ENCODE data around the gene FZD8. TPM values are rescaled to one million over a fixed set of nuclear protein-coding genes. Genes with fewer than 3 reads are reported as not detected.
A peak's percentile ranks its signal among the peaks of the same experiment; 100 is the strongest.

FZD8 gene
- total RNA-seq, 1 donor from 2014 or later, result 17.2 TPM

DNA sequence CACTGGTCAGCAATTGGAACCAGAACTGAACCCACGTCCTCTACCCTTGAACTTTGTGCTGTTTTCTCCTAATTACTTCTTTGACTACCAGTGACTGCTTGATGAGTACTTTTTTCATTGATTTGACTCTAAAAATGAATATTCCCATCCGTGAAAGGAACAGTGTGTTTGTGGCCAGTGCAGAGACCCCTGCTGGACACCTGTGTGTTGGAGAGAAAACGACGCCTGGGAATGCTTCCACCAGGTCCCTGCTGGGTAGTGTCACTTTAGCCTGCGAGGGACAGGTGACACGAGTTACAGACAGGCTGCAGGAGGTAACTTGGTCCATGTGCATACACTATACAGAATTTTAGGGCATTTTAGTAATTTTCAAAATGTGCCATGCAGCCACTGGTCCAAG, 43.7 kb downstream of the FZD8 start:
- H3K27ac Mint-ChIP-seq (ENCODE audit: unreplicated experiment), result no peak overlapping the region
- Histone ChIP-seq H3K79me2 (ENCODE audit: insufficient read depth, low read length) (no peaks in the 10 kb centered on the region), H3K9me3 (ENCODE audit: insufficient read depth, low read depth, low read length) (no peaks in the 10 kb centered on the region), H3K27ac (ENCODE audit: low read depth, low read length) (no peak overlapping the region), H3K4me1 (ENCODE audit: insufficient read depth, low read length) (no peaks in the 10 kb centered on the region), H4K20me1 (ENCODE audit: insufficient read depth, low read length) (no peaks in the 10 kb centered on the region), H3K36me3 (ENCODE audit: insufficient read depth, low read length) (no peaks in the 10 kb centered on the region), H2AFZ (ENCODE audit: low read depth, low read length) (no peak overlapping the region), H3K27me3 (ENCODE audit: insufficient read depth, low read length) (no peaks in the 10 kb centered on the region), H3K9ac (ENCODE audit: low read length) (no peak overlapping the region), H3K4me3 (ENCODE audit: insufficient read depth, low read depth, low read length) (no peak overlapping the region), H3K4me2 (ENCODE audit: low read length) (no peak overlapping the region)
- H3K9me3 Mint-ChIP-seq (ENCODE audit: unreplicated experiment), result peaks cover 5% of the 10 kb centered on the region
- TF ChIP-seq, protein P1, sequence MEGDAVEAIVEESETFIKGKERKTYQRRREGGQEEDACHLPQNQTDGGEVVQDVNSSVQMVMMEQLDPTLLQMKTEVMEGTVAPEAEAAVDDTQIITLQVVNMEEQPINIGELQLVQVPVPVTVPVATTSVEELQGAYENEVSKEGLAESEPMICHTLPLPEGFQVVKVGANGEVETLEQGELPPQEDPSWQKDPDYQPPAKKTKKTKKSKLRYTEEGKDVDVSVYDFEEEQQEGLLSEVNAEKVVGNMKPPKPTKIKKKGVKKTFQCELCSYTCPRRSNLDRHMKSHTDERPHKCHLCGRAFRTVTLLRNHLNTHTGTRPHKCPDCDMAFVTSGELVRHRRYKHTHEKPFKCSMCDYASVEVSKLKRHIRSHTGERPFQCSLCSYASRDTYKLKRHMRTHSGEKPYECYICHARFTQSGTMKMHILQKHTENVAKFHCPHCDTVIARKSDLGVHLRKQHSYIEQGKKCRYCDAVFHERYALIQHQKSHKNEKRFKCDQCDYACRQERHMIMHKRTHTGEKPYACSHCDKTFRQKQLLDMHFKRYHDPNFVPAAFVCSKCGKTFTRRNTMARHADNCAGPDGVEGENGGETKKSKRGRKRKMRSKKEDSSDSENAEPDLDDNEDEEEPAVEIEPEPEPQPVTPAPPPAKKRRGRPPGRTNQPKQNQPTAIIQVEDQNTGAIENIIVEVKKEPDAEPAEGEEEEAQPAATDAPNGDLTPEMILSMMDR (IDR thresholded peaks at IDR 0.05; ENCODE audit: insufficient read depth, low read depth, low read length), result peak; percentile 21
- TF ChIP-seq EZH2 (IDR thresholded peaks at IDR 0.05; ENCODE audit: insufficient read depth, low read length), result no peak
- H3K4me3 Mint-ChIP-seq (ENCODE audit: unreplicated experiment), result no peak overlapping the region
- H3K27me3 Mint-ChIP-seq (ENCODE audit: low read depth, unreplicated experiment), result peaks cover 17% of the 10 kb centered on the region
- no peaks in the 10 kb centered on the region for H3K36me3 Mint-ChIP-seq (ENCODE audit: low read depth, unreplicated experiment)
- DNase-seq (ENCODE audit: low read depth) (no peak), FAIRE-seq (no peak)
- H3K4me1 Mint-ChIP-seq (ENCODE audit: low read depth, unreplicated experiment), result no peaks in the 10 kb centered on the region

DNA sequence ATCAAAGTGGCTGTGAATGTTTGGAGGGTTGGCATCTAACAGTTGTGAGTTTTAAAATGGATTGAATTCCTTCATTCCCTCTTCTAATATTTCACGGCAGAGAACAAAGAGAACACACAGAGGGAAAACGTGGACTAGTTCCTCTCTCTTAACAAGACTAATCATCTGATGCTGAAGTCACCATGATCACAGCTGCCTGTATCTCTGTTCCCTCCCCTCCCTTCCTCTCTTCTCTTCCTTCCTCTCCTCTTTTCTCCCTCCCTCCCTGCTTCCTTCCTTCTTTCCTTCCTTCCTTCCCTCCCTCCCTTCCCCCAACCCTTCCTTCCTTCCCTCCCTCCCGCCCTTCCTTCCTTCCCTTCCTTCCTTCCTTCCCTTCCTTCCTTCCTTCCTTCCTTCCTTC, 47.0 kb downstream of the FZD8 start:
- no peaks in the 10 kb centered on the region for H3K79me2 ChIP-seq (ENCODE audit: insufficient read depth, low read length)
- no peak overlapping the region for H3K4me3 ChIP-seq (ENCODE audit: insufficient read depth, low read depth, low read length)
- no peak overlapping the region for H3K27ac ChIP-seq (ENCODE audit: low read depth, low read length)
- no peaks in the 10 kb centered on the region for H3K36me3 ChIP-seq (ENCODE audit: insufficient read depth, low read length)
- no peaks in the 10 kb centered on the region for H3K4me1 Mint-ChIP-seq (ENCODE audit: low read depth, unreplicated experiment)
- H3K27me3 ChIP-seq (ENCODE audit: insufficient read depth, low read length), result no peaks in the 10 kb centered on the region
- H2AFZ ChIP-seq (ENCODE audit: low read depth, low read length), result no peak overlapping the region
- H3K27me3 Mint-ChIP-seq (ENCODE audit: low read depth, unreplicated experiment), result peaks cover 15% of the 10 kb centered on the region
- no peak for TF ChIP-seq EZH2 (IDR thresholded peaks at IDR 0.05; ENCODE audit: insufficient read depth, low read length)
- TF ChIP-seq, protein P1 (IDR thresholded peaks at IDR 0.05; ENCODE audit: insufficient read depth, low read depth, low read length), result no peak
- DNase-seq (ENCODE audit: low read depth), result no peak
- no peaks in the 10 kb centered on the region for H3K4me1 ChIP-seq (ENCODE audit: insufficient read depth, low read length)
- no peaks in the 10 kb centered on the region for H3K36me3 Mint-ChIP-seq (ENCODE audit: low read depth, unreplicated experiment)
- peaks cover 3% of the 10 kb centered on the region for H3K9me3 Mint-ChIP-seq (ENCODE audit: unreplicated experiment)
- no peak overlapping the region for H3K9ac ChIP-seq (ENCODE audit: low read length)
- no peaks in the 10 kb centered on the region for H4K20me1 ChIP-seq (ENCODE audit: insufficient read depth, low read length)
- H3K4me3 Mint-ChIP-seq (ENCODE audit: unreplicated experiment), result no peak overlapping the region
- H3K9me3 ChIP-seq (ENCODE audit: insufficient read depth, low read depth, low read length), result no peaks in the 10 kb centered on the region
- H3K4me2 ChIP-seq (ENCODE audit: low read length), result no peak overlapping the region
- FAIRE-seq, result no peak
- no peak overlapping the region for H3K27ac Mint-ChIP-seq (ENCODE audit: unreplicated experiment)

DNA sequence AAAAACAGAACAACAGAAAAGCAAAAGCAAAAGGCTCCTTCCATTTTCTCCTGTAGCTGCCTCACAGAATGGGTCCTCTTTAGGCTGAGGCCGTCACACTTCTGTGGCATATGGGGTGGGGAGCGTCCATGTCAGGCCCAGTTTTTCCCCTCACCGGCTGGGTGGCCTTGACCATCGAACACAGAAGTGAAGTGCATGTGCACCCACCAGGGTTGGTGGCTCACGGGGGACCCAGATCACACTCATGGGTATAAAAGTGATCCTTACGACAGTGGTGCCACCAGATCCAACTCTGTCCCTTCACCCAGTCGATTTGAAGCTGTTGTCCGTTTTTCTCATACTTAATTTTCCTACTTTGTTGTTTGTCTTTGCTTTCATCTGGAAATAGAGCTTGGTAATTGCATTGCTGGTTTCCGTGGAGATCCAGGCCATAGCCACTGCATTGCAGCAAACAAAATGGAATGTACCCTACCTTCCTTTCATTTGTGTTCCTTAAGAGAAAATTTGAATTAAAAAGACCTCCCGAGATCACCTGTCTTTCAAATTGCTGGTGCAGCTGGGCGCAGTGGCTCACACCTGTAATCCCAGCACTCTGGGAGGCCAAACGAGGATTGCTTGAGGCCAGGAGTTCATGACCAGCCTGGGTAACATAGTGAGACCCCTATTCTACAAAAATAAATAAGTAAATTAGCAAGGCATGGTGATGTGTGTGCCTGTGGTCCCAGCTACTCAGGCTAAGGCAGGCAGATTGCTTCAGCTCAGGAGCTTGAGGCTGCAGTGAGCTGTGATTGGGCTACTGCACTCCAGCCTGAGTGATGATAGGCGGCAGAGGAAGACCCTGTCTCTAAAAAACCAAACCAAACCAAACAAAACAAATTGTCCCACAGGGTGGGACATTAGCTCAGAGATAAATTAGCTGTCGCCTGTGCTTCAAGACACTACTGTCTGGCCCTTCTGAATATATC, 47.7 kb downstream of the FZD8 start:
- peaks cover 3% of the 10 kb centered on the region for H3K9me3 Mint-ChIP-seq (ENCODE audit: unreplicated experiment)
- Histone ChIP-seq H2AFZ (ENCODE audit: low read depth, low read length) (no peak overlapping the region), H3K79me2 (ENCODE audit: insufficient read depth, low read length) (no peaks in the 10 kb centered on the region), H3K9ac (ENCODE audit: low read length) (no peak overlapping the region), H3K27ac (ENCODE audit: low read depth, low read length) (no peak overlapping the region), H3K4me2 (ENCODE audit: low read length) (no peak overlapping the region), H3K9me3 (ENCODE audit: insufficient read depth, low read depth, low read length) (no peaks in the 10 kb centered on the region), H3K27me3 (ENCODE audit: insufficient read depth, low read length) (no peaks in the 10 kb centered on the region), H3K4me3 (ENCODE audit: insufficient read depth, low read depth, low read length) (no peak overlapping the region), H3K4me1 (ENCODE audit: insufficient read depth, low read length) (no peaks in the 10 kb centered on the region), H4K20me1 (ENCODE audit: insufficient read depth, low read length) (no peaks in the 10 kb centered on the region), H3K36me3 (ENCODE audit: insufficient read depth, low read length) (no peaks in the 10 kb centered on the region)
- DNase-seq (ENCODE audit: low read depth) (no peak), FAIRE-seq (no peak)
- no peak overlapping the region for H3K27ac Mint-ChIP-seq (ENCODE audit: unreplicated experiment)
- TF ChIP-seq EZH2 (IDR thresholded peaks at IDR 0.05; ENCODE audit: insufficient read depth, low read length), result no peak
- TF ChIP-seq, protein P1 (IDR thresholded peaks at IDR 0.05; ENCODE audit: insufficient read depth, low read depth, low read length), result no peak
- peaks cover 15% of the 10 kb centered on the region for H3K27me3 Mint-ChIP-seq (ENCODE audit: low read depth, unreplicated experiment)
- H3K36me3 Mint-ChIP-seq (ENCODE audit: low read depth, unreplicated experiment), result no peaks in the 10 kb centered on the region
- no peak overlapping the region for H3K4me3 Mint-ChIP-seq (ENCODE audit: unreplicated experiment)
- no peaks in the 10 kb centered on the region for H3K4me1 Mint-ChIP-seq (ENCODE audit: low read depth, unreplicated experiment)
